Esophagus muscularis mucosa (tissue), 3 donors: ENCODE data around the gene SLC4A4.

Experiments used
- POLR2A ChIP-seq: fragments of 450-650 bp; IDR thresholded peaks from one replicate; pipeline ENCODE4 v1.6.1; 2017; ENCODE audit warnings: antibody characterized with exemption, moderate library complexity, mild to moderate bottlenecking, low read depth
- POLR2AphosphoS5 ChIP-seq, 2 donors: sonication (generic); formaldehyde crosslinking; IDR thresholded peaks; one replicate each; pipeline ENCODE4 v1.6.1; 2017; ENCODE audit warnings: antibody characterized with exemption in 2 of 2
- TF ChIP-seq, protein P1 (sequence below), 3 experiments: fragments of 200-600 bp in 2 of 3; fragments of 450-650 bp in 1 of 3; sonication (generic) in 2 of 3; IDR thresholded peaks; one replicate each; pipeline ENCODE4 v1.5.1; 2017 to 2019; ENCODE audit warnings: antibody characterized with exemption in 3 of 3, mild to moderate bottlenecking in 2 of 3, moderate library complexity in 1 of 3

DNA sequence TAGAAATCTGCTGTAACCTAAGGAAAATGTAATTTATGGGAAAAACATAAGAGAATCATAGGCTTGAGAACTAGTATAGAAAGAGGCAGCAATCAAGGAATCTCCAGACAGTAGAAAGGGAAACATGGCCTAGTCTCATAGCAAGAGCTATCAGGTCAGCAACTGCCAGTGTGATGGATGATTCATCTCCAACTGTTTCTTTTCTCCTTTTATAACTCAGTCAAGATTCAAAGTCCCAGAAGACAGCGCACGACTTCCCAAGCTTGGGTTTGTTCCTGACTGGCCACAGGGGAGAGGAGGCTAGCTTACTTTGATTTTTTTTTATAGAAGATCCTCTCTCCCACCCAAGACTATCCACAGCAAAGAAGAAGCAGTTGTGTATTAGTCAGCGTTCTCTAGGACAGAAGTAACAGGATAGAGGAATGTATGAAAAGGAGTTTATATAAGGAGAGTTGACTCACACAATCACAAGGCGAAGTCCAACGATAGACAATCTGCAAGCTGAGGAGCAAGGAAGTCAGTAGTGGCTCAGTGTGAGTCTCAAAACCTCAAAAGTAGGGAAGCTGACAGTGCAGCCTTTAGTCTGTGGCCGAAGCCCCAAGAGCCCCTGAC lies 263.6 kb downstream of the SLC4A4 start:
- TF ChIP-seq POLR2A (no peak), POLR2AphosphoS5 (IDR thresholded peaks at IDR 0.05) (no peak)
- TF ChIP-seq, protein P1, sequence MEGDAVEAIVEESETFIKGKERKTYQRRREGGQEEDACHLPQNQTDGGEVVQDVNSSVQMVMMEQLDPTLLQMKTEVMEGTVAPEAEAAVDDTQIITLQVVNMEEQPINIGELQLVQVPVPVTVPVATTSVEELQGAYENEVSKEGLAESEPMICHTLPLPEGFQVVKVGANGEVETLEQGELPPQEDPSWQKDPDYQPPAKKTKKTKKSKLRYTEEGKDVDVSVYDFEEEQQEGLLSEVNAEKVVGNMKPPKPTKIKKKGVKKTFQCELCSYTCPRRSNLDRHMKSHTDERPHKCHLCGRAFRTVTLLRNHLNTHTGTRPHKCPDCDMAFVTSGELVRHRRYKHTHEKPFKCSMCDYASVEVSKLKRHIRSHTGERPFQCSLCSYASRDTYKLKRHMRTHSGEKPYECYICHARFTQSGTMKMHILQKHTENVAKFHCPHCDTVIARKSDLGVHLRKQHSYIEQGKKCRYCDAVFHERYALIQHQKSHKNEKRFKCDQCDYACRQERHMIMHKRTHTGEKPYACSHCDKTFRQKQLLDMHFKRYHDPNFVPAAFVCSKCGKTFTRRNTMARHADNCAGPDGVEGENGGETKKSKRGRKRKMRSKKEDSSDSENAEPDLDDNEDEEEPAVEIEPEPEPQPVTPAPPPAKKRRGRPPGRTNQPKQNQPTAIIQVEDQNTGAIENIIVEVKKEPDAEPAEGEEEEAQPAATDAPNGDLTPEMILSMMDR (IDR thresholded peaks at IDR 0.05) = no peak
